NCI-H187 (cell line): Measurements from ENCODE around the gene TTYH3.

ENCODE experiments used
- DNase-seq, 2 experiments: peaks; one replicate each; lab custom pipeline; 2025; lab: John Stamatoyannopoulos, UW

Gene TTYH3

GRCh38 chr7:2635148-2635668 lies 3.4 kb downstream of the TTYH3 start:
- DNase-seq: no peak

- no peak for DNase-seq
Observed at GRCh38 chr7:2635810-2636701, 4.3 kb downstream of the TTYH3 start.

- no peak for DNase-seq
Observed at GRCh38 chr7:2637066-2637471, 5.3 kb downstream of the TTYH3 start.

DNA sequence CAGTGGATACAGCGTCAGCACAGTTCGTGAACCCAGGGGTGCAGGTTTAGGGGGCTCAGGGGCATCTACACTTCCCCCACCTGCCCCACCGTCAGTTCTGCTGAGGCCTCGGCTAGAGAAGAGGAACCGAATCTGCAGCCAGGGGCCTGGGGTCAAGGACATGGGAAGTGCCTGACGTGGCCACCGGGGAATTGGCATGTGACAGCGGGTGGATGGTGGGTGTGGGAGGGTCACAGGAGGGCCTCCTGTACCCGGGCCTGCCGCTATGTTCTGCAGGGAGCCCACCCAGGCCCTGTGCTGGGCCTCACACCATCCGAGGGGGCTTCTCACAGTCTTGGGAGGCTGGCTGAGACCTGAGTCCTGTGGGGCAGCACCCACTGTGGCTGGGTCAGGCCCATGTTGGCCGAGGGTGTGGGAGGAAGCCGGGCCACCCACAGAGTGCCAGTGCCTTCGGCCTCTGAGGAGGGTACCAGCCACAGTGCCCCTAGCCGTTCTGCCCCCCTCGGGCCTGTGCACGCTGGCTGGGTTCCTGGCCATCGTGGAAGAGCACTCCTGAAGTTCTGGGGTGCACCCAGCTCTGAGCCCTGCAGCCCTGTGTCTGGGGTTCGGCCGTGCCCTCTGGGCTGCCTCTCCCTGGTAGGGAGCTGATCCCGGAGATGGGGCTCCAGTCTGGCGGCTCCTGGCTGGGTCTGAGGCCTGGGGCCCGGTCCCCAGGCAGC lies 5.9 kb downstream of the TTYH3 start:
- DNase-seq: no peak

DNA sequence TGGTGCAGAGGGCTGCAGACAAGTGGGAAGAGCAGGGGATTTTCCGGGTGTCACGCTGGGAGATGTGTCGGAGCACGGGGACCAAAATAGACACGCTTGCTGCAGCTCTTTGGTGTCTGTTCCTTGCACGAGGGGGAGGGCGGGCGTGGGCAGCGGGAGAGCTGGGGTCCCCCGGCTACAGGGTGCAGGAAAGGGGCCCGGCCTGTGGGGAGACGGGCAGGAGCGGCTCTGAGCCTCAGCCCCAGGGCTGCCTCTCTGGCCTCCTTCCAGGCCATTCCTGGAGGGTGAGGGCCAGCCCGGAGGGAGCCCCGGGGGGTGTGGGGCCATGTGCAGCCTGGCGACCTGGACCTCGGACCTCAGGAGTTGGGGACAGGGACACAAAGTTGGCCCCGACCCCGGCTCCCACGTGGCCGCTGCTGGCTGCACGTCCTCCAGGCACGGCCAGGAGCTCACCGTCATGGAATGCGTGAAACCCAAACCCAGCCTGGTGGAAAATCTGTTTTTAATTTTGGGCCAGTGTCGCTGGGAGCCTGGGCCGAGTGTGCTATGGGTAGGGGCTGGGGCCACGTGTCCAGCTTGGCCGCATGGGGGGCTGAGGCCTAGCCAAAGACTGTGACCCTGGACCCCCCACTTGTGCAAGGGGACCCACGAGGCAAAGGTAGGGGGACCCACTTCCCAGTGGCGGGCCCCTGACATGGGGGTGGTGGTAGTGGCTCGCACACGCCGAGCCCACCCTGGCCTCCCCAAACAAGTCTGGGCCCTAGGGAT lies 6.6 kb downstream of the TTYH3 start:
- DNase-seq: no peak

GRCh38 chr7:2639181-2639681 lies 7.4 kb downstream of the TTYH3 start:
- no peak for DNase-seq

- no peak for DNase-seq
Observed at GRCh38 chr7:2639695-2640481, 8.1 kb downstream of the TTYH3 start.

DNA sequence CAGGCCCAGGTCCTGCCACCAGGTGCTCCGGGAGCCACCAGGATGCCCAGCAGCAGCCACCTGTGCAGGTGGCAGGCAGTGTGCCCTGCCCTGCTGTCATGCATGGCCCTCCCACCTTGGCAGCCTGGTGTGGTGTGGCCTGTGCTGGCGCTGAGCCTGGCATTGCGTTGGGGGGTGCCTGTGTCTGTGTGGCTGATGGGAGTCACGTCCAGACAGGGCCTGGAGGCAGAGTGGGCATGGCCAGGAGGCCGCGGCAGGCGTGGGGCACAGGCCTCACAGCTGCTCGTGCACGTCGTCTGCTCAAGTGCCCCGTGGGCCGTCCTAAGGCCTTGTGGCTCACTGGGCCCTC lies 8.7 kb downstream of the TTYH3 start:
- no peak for DNase-seq

GRCh38 chr7:2640846-2641316 lies 9.1 kb downstream of the TTYH3 start:
- DNase-seq: no peak

- no peak for DNase-seq
Observed at GRCh38 chr7:2641406-2642393, 9.9 kb downstream of the TTYH3 start.

DNA sequence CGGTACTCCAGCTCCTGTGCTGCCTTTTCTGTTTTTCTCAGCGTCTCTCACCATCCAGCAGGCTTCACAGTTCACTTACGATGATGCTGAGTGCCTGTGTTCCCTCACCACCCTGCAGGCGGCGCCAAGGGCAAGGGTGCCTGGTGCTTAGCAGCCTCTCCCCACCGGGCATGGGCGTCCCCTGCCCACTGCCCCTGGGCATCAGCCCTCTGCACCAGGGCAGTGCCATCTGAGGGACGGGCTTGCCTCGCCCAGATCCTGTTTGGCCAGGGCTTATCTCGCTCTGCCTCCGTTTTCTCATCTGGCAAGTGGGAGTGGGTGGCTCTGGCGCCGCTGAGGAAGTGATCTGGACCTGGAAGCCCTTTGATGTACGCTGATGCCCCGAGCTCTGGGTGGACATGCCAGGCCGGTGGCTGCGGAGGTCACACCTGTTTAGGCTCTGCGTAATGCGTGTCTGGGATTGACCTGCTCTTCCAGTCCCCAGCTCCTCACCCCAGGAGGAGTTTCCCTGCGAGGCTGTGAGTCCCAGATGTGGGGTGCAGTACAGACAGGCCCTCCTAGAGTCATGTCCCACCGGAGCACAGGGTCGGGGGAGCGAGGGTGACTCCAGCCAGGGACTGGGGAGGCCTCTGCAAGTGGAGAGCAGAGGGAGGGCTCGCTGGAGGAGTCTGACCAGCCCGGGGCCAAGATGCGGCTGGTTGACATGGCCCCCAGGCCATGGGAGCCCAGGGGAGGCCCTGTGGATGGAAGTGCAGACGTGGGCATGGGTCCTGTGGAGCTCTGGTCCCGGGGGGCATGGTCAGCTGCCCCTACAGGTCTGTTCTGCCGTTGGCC lies 11.8 kb downstream of the TTYH3 start:
- DNase-seq: no peak

DNA sequence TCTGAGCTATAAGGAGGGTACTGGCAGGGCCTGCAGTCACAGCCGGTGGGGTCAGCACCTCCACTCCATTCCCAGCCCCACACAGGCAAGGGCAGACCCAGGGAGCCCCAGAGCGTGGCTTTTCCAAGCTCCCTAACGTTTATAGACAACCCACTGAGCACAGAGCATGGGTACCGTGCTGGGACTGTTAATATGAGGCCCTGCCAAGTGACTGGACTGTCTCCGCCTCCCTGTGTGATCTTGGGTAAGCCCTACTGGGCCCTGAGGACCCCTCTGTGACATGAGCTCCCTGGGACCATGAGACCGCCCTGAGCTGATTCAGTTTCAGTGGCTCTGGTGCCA lies 12.4 kb downstream of the TTYH3 start:
- DNase-seq: no peak

DNA sequence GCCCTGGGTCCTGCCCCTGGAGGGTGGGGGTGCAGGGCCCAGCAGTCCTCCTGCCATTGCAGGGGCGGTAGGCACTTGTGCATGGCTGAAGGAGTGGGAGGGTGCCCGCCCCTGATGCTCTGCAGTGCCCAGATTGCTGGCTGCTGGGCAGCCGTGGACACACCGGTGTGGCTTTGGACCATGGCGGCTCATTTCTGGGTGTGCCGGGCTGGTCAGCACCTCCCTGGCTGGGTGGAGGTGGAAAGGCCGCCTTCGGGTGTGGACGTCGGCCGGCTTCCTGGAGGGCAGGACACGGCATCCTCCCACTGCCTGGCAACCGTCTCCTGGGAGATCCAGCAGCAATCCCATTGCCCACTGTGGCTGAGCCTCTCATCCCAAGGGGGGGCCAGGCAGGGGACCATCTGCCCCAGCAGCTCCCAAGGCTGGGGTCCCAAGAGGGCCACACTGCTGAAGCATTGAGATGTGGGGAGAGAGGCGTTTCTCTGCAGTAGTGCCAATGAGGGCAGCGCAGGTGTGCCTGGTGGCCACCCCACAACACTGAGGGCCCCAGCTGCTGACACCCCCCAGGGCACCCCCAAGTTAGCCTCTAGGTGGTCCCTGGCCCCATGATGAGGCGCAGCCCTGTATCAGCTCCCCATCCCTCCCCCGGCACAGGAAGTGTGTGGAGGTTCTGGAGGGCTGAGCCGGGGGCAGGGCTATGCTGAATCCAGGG lies 12.9 kb downstream of the TTYH3 start:
- DNase-seq: no peak

DNA sequence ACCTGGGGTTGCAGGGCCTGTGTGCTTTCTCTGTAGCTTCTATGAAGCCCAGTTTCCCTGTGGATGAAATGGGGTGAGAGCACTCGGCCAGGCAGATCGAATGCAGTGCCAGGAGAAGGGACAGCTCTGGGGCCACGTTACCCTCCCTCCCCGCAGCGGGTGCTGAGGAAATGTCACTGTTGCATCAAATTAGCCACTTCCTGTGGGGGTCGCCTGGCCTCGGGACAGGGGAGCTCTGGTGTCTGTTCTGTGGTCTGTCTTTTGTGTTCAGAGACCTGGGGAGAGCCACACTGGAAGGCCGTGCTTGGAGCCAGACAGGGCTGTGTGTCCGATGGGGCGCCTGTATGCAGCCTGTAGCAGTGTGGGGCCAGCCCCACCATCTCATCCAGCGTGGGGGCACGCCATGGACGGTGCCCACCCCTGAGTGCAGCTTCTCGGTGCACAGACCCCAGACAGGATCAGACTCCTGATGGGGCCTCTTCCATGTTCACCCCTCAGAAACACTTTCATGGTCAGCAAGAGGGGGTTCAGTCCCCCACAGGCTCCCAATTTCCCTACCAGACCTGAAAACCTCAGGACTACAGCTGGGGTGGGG lies 13.6 kb downstream of the TTYH3 start:
- DNase-seq: no peak

- no peak for DNase-seq
Observed at GRCh38 chr7:2646336-2646679, 14.5 kb downstream of the TTYH3 start.

- DNase-seq: peak in 1 of 2 experiments; percentile 36
Observed at GRCh38 chr7:2646680-2647571, 15.1 kb downstream of the TTYH3 start.

GRCh38 chr7:2647594-2648172 lies 15.9 kb downstream of the TTYH3 start:
- no peak for DNase-seq
